Measurements from ENCODE around the gene TEN1.

TEN1 gene

DNA sequence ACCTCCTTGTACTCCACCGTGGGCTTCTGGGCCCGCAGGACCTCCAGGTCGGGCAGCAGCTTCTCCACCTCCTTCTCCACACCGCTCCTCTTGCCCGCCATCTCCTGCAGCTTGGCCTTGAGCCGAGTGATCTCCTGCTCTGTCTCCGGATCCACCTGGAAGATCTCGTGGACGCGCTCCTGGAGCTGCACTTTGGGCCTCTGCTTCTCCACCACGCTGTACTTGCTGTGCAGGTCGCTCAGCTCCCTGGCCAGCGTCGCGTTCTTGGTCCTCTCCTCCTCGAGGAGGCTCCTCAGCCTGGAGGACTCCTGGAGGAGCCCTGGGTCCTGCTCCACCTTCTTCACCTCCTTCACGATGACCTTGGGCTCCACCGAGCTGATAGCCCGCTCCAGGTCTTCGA lies 30.4 kb downstream of the TEN1 start:
- Histone ChIP-seq H3K27ac (ENCODE audit: extremely low read depth, low read depth, low read length) (no peak overlapping the region), H3K9me3 (ENCODE audit: control insufficient read depth, insufficient read depth, low read depth, low read length) (no peaks in the 10 kb centered on the region), H3K36me3 (ENCODE audit: control insufficient read depth in 2 of 2, insufficient read depth in 1 of 2, low read length in 2 of 2) (no peaks in the 10 kb centered on the region), H3K4me1 (ENCODE audit: control insufficient read depth, insufficient read depth, low read length) (no peaks in the 10 kb centered on the region), H3K4me3 (ENCODE audit: low read depth, low read length) (no peak overlapping the region)
- POLR2A ChIA-PET, result interaction anchor here (1.2 kb wide), 1 partner anchor 11 kb away, joined by 3 read pairs; no protein-coding TSS in a partner anchor
- TF ChIP-seq IKZF3 (tag by site-specific recombination; IDR thresholded peaks at IDR 0.05) (no peak), ZNF202 (tag by site-specific recombination; IDR thresholded peaks at IDR 0.05; ENCODE audit: borderline replicate concordance) (no peak), ZNF23 (tag by site-specific recombination; IDR thresholded peaks at IDR 0.05; ENCODE audit: borderline replicate concordance) (no peak), ZNF48 (tag by site-specific recombination; IDR thresholded peaks at IDR 0.05) (no peak)
- TF ChIP-seq, protein P1, sequence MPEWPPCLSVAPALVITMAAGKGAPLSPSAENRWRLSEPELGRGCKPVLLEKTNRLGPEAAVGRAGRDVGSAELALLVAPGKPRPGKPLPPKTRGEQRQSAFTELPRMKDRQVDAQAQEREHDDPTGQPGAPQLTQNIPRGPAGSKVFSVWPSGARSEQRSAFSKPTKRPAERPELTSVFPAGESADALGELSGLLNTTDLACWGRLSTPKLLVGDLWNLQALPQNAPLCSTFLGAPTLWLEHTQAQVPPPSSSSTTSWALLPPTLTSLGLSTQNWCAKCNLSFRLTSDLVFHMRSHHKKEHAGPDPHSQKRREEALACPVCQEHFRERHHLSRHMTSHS (tag by site-specific recombination; IDR thresholded peaks at IDR 0.05), result no peak
- CTCF ChIA-PET, result interaction anchor here (0.6 to 4.9 kb wide), 8 partner anchors 10 to 270 kb away, joined by 3 to 45 read pairs (median 4); partner anchors contain the start of gene CDK3

DNA sequence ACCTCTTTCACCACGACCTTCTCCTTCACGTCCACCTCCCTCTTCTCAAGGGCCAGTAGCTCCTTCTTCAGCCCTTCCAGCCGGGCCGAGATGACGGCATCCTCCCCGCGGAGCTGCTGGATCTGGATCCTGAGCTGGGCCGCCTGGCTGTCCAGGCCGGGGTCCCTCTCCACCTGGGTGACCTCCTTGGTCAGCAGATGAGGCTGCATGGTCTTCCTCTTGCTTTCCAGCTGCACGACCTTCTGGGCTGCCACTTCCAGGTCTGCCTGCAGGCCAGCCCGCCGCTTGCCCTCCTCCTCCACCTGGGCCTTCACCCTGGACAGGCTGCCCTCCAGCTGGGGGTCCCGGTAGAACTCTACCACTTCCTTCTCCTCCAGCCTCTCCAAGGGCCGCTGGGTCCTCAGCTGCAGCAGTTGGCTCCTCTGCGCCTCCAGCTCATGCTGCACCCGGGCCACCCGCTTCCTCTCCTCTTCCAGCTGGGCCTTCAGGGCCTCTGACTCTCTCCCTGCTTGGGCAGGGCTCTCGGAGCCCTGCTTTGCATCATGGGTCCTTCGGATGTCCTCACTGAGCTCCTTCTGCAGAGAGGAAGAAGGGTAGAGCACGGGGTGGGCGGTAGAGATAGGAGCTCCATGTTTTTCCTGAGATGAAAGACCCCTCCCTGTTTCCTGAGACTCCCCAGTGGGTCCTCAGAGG lies 31.1 kb downstream of the TEN1 start:
- Histone ChIP-seq H3K9me3 (ENCODE audit: control insufficient read depth, insufficient read depth, low read depth, low read length) (no peaks in the 10 kb centered on the region), H3K4me1 (ENCODE audit: control insufficient read depth, insufficient read depth, low read length) (no peaks in the 10 kb centered on the region), H3K4me3 (ENCODE audit: low read depth, low read length) (no peak overlapping the region), H3K36me3 (ENCODE audit: control insufficient read depth in 2 of 2, insufficient read depth in 1 of 2, low read length in 2 of 2) (no peaks in the 10 kb centered on the region), H3K27ac (ENCODE audit: extremely low read depth, low read depth, low read length) (no peak overlapping the region)
- POLR2A ChIA-PET, result interaction anchor here (0.5 kb wide), 1 partner anchor 57 kb away, joined by 3 read pairs; no protein-coding TSS in a partner anchor
- TF ChIP-seq BCL6B (tag by site-specific recombination; IDR thresholded peaks at IDR 0.05) (no peak), ZNF48 (tag by site-specific recombination; IDR thresholded peaks at IDR 0.05) (no peak), ZNF560 (tag by site-specific recombination; IDR thresholded peaks at IDR 0.05; ENCODE audit: borderline replicate concordance) (no peak), ZBTB17 (tag by site-specific recombination; IDR thresholded peaks at IDR 0.05) (no peak), ZNF214 (tag by site-specific recombination; IDR thresholded peaks at IDR 0.05; ENCODE audit: borderline replicate concordance) (no peak), GLIS1 (tag by site-specific recombination; IDR thresholded peaks at IDR 0.05) (no peak), ZNF26 (tag by site-specific recombination; IDR thresholded peaks at IDR 0.05) (no peak), ZFP69B (tag by site-specific recombination; IDR thresholded peaks at IDR 0.05) (no peak)
- TF ChIP-seq, protein P2, sequence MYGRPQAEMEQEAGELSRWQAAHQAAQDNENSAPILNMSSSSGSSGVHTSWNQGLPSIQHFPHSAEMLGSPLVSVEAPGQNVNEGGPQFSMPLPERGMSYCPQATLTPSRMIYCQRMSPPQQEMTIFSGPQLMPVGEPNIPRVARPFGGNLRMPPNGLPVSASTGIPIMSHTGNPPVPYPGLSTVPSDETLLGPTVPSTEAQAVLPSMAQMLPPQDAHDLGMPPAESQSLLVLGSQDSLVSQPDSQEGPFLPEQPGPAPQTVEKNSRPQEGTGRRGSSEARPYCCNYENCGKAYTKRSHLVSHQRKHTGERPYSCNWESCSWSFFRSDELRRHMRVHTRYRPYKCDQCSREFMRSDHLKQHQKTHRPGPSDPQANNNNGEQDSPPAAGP (tag by site-specific recombination; IDR thresholded peaks at IDR 0.05), result no peak
- CTCF ChIA-PET, result interaction anchor here (0.6 to 4.9 kb wide), 12 partner anchors 10 to 1909 kb away, joined by 3 to 45 read pairs (median 3); partner anchors contain the start of gene CDK3

- no peaks in the 10 kb centered on the region for H3K36me3 ChIP-seq (ENCODE audit: control insufficient read depth in 2 of 2, insufficient read depth in 1 of 2, low read length in 2 of 2)
- ChIA-PET CTCF (interaction anchor here (0.5 to 4.9 kb wide), 15 partner anchors 8 to 287 kb away, joined by 3 to 45 read pairs (median 4); partner anchors contain the start of genes CDK3 and MRPL38), POLR2A (interaction anchor here (1.1 to 1.4 kb wide), 2 partner anchors 60 to 66 kb away, joined by 3 read pairs; partner anchors contain the start of gene SRP68)
- H3K4me1 ChIP-seq (ENCODE audit: control insufficient read depth, insufficient read depth, low read length), result no peaks in the 10 kb centered on the region
- no peaks in the 10 kb centered on the region for H3K9me3 ChIP-seq (ENCODE audit: control insufficient read depth, insufficient read depth, low read depth, low read length)
- H3K4me3 ChIP-seq (ENCODE audit: low read depth, low read length), result no peak overlapping the region
- no peak overlapping the region for H3K27ac ChIP-seq (ENCODE audit: extremely low read depth, low read depth, low read length)
- TF ChIP-seq OSR2 (tag by site-specific recombination; IDR thresholded peaks at IDR 0.05), result no peak
- TF ChIP-seq HOXD13 (CRISPR knock-in tag; IDR thresholded peaks at IDR 0.05; ENCODE audit: borderline replicate concordance), result no peak
- no peak for TF ChIP-seq ZNF747 (tag by site-specific recombination; IDR thresholded peaks at IDR 0.05)
- TF ChIP-seq ZBTB44 (tag by site-specific recombination; IDR thresholded peaks at IDR 0.05), result no peak
- TF ChIP-seq, protein P3, sequence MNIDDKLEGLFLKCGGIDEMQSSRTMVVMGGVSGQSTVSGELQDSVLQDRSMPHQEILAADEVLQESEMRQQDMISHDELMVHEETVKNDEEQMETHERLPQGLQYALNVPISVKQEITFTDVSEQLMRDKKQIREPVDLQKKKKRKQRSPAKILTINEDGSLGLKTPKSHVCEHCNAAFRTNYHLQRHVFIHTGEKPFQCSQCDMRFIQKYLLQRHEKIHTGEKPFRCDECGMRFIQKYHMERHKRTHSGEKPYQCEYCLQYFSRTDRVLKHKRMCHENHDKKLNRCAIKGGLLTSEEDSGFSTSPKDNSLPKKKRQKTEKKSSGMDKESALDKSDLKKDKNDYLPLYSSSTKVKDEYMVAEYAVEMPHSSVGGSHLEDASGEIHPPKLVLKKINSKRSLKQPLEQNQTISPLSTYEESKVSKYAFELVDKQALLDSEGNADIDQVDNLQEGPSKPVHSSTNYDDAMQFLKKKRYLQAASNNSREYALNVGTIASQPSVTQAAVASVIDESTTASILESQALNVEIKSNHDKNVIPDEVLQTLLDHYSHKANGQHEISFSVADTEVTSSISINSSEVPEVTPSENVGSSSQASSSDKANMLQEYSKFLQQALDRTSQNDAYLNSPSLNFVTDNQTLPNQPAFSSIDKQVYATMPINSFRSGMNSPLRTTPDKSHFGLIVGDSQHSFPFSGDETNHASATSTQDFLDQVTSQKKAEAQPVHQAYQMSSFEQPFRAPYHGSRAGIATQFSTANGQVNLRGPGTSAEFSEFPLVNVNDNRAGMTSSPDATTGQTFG (tag by site-specific recombination; IDR thresholded peaks at IDR 0.05; ENCODE audit: borderline replicate concordance), result no peak
- TF ChIP-seq, protein P4, sequence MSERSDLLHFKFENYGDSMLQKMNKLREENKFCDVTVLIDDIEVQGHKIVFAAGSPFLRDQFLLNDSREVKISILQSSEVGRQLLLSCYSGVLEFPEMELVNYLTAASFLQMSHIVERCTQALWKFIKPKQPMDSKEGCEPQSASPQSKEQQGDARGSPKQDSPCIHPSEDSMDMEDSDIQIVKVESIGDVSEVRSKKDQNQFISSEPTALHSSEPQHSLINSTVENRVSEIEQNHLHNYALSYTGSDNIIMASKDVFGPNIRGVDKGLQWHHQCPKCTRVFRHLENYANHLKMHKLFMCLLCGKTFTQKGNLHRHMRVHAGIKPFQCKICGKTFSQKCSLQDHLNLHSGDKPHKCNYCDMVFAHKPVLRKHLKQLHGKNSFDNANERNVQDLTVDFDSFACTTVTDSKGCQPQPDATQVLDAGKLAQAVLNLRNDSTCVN (tag by site-specific recombination; optimal IDR thresholded peaks at IDR 0.05), result no peak
These were observed 32.9 kb downstream of the TEN1 start for GRCh38 chr17:76011951-76012350.
